ENCODE measurements around the gene CAMTA1. TPM values are rescaled to one million over a fixed set of nuclear protein-coding genes. Genes with fewer than 3 reads are reported as not detected.

The CAMTA1 gene
- total RNA-seq, 1 donor from 2014 or later: 43.1 TPM

GRCh38 chr1:7505771-7506453, 720.7 kb downstream of the CAMTA1 start:
- intact Hi-C loops (cut with micrococcal nuclease): no loop called here

DNA sequence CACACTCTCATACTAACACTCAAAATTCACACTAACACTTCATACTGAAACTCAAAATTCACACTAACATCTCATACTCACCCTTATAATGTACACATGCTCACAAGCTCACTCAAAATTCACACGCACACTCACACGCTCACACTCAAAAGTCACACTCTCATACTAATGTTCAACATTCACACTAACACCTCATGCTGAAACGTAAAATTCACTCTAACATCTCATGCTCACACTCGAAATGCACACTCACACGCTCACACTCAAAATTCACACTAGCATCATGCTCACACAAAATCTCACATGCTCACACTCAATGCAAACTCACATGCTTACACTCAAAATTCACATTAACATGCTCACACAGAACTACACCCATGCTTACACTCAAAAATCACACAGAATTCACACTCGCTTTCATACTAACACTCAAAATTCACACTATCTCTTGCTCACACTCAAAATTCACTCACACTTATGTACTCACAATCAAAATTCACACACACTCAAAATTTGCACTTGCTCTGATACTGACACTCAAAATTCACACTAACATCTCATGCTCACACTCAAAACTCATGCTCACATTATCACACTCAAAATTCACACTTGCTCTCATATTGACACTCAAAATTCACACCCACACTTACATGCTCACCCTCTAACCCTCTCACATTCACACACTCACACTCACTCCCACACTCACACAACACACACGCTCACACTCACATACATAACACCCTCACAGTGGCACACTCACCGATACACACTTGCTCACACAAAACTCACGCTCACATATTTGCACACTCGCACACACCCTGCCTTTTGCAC, 721.4 kb downstream of the CAMTA1 start:
- intact Hi-C loops (cut with micrococcal nuclease): no loop called here

DNA sequence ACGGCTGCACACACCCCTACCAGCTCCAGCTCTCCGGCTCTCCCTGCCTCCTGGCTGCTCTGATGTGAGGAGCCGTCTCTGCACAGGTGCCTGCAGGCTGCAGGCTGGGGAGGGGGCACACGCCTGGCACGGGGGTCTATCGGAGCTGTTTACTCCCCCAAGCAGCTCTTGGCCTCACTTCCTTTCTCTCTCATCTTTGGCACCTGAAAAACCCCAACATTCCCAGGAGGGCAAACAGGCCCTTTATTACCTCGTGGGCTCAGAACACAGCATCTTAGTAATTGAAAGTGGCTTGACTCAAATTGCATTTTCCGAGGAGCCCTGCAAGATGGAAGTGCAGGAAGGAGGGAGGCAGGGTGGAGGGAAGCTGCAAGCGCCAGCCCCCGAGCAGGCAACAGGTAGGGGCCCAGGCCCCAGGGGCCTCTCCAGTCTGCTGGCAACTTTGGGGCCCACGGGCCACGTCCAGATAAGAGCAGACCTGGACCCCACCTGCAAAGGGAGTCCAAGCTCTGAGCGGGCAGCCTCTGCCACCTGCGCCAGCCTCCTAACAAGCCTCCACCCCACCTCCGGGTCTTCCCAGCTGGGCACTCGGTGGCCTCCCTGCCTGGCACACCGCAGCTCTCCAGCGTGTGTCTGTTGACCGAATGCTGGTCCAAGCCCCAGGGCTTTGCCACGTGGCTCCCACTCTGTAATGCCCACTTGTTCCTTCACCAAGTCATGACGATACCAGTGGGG, 722.2 kb downstream of the CAMTA1 start:
- intact Hi-C loops (cut with micrococcal nuclease): no loop called here

DNA sequence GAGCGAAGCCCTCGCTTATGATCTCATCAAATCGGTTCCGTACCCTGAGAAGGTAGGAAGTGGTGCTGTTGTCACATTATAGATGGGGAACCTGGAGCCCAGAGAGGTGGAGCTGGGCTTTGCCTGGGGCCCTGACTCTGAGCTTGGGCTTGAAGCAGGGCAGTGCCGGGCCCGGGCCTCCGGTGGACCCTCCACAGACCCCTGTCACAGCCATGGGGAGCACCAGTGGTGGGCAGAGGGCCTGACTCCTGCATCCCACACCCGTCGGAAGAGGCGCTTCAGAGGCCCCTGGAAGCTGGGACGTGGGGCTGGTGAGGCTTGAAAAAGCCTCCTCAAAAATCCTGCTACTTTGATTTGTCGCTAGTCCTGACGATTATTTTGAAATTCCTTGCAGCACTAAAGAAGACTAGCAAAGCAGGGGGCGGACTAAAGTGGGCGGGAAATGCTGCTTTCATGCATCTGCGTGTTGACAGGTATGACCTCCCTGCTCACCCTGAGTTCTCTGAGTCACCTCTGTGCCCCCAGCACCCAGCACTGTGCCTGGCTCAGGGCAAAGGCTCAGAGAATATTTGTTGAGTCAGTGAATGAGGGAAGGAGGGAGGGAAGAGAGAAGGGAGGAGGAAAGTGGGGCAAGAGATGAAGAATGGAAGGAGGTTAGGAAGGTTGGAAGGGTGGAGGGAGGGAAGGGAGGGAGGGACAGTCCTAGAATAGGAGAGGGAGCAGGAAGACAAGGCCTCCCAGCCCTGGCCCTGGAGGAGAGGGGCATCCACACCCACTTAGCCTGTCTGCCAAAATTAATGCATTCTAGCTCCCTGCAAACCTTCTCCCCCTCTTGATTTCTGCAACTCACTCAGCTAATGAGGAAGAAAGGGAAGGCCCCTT, 723.0 kb downstream of the CAMTA1 start:
- intact Hi-C loops (cut with micrococcal nuclease): no loop called here

DNA sequence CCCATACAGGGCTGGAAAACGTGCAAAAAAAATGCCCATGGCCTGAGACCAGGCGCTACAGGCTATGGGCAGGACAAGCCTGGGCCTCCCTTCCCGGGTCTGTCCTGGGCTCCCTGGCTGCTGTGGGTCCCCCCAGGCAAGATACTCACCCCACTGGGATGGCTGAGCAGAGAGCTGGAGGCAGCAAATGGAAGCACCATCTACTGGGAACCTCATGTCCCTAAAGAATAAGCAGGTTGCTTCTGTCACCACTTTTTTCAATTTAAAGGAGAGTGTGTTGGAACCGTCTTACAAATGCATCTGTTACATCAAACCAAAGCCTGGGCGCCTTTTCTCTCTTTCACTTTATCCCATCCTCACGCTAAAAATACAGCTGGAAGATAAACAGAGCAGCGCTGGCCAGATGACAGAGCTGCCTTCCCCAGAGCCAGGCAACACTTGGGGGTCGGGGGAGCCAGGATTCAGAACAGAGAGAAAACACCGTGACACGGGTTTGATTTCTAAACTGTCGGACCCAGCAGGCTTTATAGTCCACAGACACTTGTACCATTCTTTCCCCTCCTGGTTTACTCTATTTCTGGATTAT, 723.8 kb downstream of the CAMTA1 start:
- intact Hi-C loops (cut with micrococcal nuclease): no loop called here

- intact Hi-C loops (cut with micrococcal nuclease): no loop called here
Measured at GRCh38 chr1:7509598-7509997, 724.3 kb downstream of the CAMTA1 start.

GRCh38 chr1:7510389-7510931, 725.2 kb downstream of the CAMTA1 start:
- intact Hi-C loops (cut with micrococcal nuclease): no loop called here

DNA sequence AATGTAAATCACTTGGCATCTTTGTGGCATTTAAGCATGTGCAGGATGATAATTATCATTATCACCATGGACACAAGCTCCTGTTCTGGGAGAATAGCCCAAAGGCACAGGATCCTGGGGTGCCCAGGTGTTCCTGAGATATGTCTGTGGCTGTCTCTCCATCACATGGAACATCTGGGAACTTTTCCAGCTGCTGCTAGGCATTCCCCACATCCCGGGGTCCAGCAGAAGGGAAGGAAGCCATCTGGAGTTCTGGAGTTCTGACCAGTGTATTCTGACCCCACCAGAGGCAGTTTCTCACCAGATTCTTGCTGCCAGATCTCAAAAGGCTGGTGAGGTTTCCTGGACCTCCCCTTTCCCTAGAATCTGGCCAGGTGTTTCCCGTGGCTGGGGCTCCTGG, 726.1 kb downstream of the CAMTA1 start:
- intact Hi-C loops (cut with micrococcal nuclease): no loop called here

- intact Hi-C loops (cut with micrococcal nuclease): no loop called here
Measured at GRCh38 chr1:7513081-7513480, 727.8 kb downstream of the CAMTA1 start.

DNA sequence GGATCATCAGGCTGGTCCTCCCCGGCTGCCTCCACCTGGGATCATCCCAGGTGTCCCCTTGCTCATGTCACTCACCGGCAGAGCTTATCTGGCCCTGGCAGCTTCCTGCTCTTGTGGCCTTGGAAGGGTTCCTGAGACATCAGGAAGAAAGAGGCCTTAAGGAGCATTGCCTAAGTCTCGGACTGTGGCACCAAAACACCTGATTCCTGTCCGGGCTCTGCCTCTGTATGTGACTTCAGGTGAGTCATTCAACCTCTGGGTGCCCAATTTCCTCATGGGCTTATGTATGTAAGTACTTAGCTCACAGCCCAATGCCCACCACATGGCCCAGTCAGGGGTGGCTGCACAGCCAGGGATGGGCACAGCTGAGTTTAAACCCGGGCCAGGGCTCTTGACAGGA, 729.9 kb downstream of the CAMTA1 start:
- intact Hi-C loops (cut with micrococcal nuclease): no loop called here

DNA sequence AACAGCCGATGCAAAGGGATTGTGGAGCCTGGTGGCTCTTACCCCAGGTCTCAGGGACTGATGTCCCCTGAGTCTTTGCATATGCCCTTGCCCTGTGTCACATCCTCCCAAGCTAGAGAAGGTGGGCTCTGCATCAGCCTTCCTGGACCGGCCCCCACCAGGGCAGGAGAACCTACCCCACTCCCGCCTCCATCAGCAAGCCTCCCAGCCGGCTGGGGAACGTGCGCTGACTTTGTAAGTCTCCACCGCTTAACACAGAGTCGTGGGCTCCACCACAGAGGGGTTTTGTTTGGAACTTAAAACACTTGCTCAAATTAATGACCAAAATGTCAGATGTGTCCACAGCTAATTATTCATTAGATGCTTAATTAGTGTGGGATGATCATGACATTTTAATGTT, 730.6 kb downstream of the CAMTA1 start:
- intact Hi-C loops (cut with micrococcal nuclease): no loop called here

GRCh38 chr1:7516341-7516740, 731.1 kb downstream of the CAMTA1 start:
- intact Hi-C loops (cut with micrococcal nuclease): no loop called here

- intact Hi-C loops (cut with micrococcal nuclease): no loop called here
Measured at GRCh38 chr1:7516929-7517328, 731.7 kb downstream of the CAMTA1 start.

- intact Hi-C loops (cut with micrococcal nuclease): no loop called here
Measured at GRCh38 chr1:7517611-7518330, 732.5 kb downstream of the CAMTA1 start.

DNA sequence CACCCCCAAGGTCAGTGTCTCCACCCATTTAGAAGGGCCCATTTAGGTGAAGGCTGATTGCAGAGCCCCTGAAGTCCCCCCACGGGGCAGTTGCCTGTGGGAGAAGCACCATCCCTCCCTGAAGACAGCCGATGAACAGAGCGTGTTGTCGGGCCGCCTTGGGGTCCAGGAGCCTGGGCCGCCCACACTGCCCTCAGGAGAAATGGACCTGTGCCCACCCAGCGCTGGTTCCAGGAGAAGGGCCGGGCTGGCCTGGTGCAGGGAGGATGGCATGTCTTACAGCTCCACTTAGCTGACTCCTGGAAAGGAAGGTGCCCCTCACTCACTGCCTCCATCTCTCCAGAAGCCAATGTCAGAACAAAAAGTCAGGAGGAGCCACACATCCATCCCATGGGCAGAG, 733.2 kb downstream of the CAMTA1 start:
- intact Hi-C loops (cut with micrococcal nuclease): no loop called here

GRCh38 chr1:7519181-7519860, 734.1 kb downstream of the CAMTA1 start:
- intact Hi-C loops (cut with micrococcal nuclease): no loop called here

DNA sequence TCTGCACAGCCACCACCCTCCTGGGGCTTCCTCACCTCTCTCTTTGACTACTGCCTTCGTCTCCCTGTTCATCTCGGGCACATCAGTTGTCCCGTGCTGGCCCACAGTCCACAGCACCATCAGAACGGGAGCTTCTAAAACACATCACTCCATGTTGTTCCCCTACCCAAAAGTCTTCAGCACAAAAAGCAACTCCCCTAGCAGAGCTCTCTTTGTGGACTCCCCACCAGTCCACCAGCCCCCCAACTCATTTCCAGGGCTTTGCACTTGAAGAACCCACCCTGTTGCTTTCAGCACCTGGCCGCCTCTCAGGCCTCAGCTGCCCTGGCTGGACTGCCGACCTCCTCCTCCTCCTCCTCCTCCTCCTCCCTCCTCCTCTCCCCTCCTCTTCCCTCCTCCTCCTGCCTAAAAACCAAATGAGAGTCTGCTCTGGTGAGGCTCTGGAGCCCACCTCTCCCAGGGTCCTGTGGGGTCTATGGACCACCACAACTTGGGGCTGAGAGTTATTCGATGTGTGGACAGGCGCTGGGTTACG, 734.7 kb downstream of the CAMTA1 start:
- intact Hi-C loops (cut with micrococcal nuclease): no loop called here

- intact Hi-C loops (cut with micrococcal nuclease): no loop called here
Measured at GRCh38 chr1:7520496-7520895, 735.2 kb downstream of the CAMTA1 start.
